Measurements from ENCODE around the gene FLNA. TPM values are rescaled to one million over a fixed set of nuclear protein-coding genes. Genes with fewer than 3 reads are reported as not detected.
A peak's percentile ranks its signal among the peaks of the same experiment; 100 is the strongest.
"Not testable (repeated sequence)": the region's sequence is repeated elsewhere in the genome, so short reads cannot be mapped to it uniquely, and the experiment has no call there.

The FLNA gene
- total RNA-seq, 2 experiments from 2014 or later: 1,602 to 2,011 TPM

DNA sequence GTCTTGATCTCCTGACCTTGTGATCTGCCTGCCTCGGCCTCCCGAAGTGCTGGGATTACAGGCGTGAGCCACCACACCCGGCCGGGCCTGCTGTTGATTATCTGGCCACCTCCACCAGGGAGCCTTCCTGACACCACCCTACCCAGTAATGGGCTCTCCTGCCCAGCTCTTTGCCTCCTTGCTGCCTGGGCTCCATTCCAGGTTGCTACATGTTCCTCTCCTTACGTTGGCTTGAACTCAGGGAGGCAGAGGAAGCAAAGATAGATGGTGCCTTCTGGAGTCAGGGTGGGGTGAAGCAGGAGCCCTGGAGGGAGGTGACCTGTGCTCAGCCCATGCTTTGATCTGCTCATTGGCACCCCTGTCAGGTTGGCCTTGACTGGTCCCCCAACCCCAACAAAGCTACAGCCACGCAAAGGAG is 26.3 kb downstream of the FLNA start:
- Mint-ChIP-seq H3K27me3 (no peaks in the 10 kb centered on the region), H3K4me1 (peaks cover 51% of the 10 kb centered on the region), H3K9me3 (ENCODE audit: low read depth) (no peaks in the 10 kb centered on the region), H3K36me3 (peaks cover 7% of the 10 kb centered on the region), H3K4me3 (no peak overlapping the region), H3K27ac (peak overlapping the region; percentile 76)
- ATAC-seq (no peak), DNase-seq (no peak)
- CTCF ChIA-PET: interaction anchor here (1.3 kb wide), 1 partner anchor 25 kb away, joined by 4 read pairs; no protein-coding TSS in a partner anchor

DNA sequence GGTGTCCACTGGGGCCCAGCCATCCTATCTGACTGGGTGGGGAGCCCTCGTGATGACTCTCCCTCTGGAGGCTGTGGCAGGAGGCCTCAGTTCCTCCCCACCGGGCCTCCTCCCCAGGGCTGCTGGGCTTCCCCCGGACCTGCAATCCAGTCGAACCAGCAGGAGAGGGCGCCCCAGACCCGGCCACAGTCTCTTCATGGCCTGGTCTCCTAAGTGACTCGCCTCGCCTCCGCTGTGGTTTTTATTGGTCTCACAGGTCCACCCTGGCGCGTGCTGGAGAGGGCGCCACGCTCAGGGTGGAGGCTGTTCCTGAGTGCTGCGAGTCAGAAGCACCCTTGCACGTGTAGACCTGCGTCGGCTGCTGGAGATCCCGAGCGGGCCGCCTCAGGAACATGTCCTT is 30.8 kb downstream of the FLNA start:
- DNase-seq; H3K36me3 Mint-ChIP-seq; H3K9me3 Mint-ChIP-seq (ENCODE audit: low read depth); H3K27ac Mint-ChIP-seq; CTCF ChIA-PET; H3K4me3 Mint-ChIP-seq; H3K27me3 Mint-ChIP-seq: not testable (repeated sequence)
- ATAC-seq: peak; percentile 29
- H3K4me1 Mint-ChIP-seq: peaks cover 12% of the 10 kb centered on the region

DNA sequence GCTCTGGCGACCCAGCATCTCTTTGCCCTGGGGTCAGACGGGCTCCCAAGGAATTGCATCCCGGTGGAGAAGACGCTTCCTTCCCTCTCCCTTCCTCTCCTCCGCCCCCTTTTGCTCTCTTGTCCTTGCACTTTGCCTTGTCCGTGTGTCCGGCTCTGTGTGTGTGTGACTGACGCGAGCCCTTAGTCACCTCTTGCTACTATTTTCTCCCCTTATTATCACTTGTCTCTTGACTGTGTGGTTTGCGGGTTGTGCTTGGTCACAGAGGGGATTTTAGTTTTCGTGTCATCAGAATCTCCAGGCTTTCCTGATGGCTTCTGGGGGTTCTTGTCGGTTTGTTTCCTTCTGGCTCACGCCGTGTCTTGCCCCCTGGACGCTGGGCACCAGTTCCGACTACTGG is 31.4 kb downstream of the FLNA start:
- ATAC-seq: peak; percentile 1
- H3K4me3 Mint-ChIP-seq; H3K36me3 Mint-ChIP-seq; H3K9me3 Mint-ChIP-seq (ENCODE audit: low read depth); H3K27me3 Mint-ChIP-seq; DNase-seq; CTCF ChIA-PET; H3K4me1 Mint-ChIP-seq; H3K27ac Mint-ChIP-seq: not testable (repeated sequence)

DNA sequence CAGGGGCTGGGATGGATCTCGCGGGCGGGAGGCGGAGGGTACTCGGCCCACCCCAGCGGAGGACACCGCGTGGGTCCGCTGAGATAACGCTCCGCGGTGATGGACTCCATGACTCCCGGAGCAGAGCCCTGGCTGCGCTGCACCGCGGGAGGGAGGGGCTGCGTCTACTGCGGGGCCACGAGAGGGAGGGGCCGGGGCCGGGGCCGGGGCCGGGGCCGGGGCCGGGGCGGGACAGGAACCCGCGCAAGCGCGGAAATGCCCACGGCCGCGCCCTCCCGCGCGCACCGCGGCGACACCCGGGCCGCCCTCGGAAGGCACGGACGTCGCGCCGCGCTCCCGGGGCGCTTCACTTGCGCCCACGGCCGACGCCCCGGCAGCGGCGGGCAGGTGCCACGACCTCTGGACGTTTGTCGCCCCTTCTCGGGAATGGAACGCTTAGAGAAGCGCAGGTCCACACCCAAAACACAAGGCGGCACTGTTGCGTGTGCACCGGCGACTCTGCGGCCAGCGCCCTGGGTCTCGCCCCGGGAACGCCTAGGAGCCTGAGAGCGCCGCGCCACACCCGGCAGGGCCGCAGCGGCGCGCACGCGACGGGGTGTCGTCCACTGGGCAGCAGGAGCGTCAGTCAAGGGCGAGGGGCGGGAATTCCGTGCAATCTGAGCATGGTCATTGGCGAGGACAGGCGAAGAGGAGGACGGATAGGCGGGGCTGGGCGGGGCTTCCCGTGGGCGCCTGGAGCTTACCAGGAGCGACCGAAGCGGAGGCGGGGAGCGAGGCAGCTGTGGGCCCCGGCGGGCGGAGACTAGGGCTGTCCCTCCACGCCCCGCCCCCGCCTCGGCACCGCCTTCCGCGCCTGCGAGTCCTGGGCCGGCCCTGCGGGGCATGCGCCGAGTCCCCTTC is 32.8 kb downstream of the FLNA start:
- H3K9me3 Mint-ChIP-seq (ENCODE audit: low read depth); H3K27ac Mint-ChIP-seq; CTCF ChIA-PET; H3K4me3 Mint-ChIP-seq; H3K27me3 Mint-ChIP-seq; H3K36me3 Mint-ChIP-seq; H3K4me1 Mint-ChIP-seq; DNase-seq: not testable (repeated sequence)
- peak; percentile 78 for ATAC-seq

DNA sequence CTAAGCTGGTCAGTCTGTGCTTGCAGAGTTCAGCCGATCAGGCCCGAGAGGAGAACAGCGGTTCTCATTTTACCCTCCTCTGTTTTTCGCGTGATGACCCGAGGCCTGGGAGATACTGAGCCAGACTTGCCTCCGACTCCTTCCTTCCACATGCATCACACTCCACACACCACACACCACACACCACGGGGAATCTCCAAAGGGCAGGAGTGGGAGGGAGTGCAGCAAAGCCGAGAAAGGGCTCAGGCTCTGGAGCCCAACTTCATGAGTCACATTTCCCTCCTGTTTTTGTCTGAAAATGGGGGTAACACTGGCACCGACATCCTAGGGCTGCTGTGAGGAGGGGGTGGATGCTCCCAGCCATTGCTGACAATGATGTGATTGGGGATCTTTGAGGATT is 39.9 kb downstream of the FLNA start:
- peaks cover 18% of the 10 kb centered on the region for H3K4me1 Mint-ChIP-seq
- H3K27me3 Mint-ChIP-seq: no peaks in the 10 kb centered on the region
- CTCF ChIA-PET: no interaction called here
- H3K36me3 Mint-ChIP-seq: no peaks in the 10 kb centered on the region
- DNase-seq (no peak), ATAC-seq (no peak)
- H3K27ac Mint-ChIP-seq: peak overlapping the region; percentile 32
- H3K9me3 Mint-ChIP-seq (ENCODE audit: low read depth): no peaks in the 10 kb centered on the region
- no peak overlapping the region for H3K4me3 Mint-ChIP-seq

DNA sequence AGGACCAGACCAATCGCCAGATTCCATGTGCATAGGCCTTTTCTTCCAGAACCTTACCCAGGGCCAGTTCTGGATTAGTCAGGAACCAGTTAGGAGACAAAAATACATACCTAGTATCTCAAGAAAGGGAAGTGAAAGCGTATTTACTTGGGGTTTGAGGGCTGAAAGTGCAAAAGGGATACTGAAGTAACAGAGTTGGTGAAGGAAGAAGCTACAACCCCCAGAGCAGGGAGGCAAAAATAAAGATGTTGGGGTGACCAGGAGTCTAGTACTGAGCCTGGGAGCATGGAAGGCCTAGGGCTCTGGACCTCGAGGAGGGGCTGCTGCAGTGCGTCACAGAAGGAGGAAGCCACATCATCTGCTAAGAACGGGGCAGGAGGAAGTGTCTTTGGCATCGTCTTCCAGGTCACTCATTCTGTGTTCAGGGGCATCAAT is 40.6 kb downstream of the FLNA start:
- Mint-ChIP-seq H3K9me3 (ENCODE audit: low read depth) (no peaks in the 10 kb centered on the region), H3K36me3 (no peaks in the 10 kb centered on the region), H3K4me1 (peaks cover 18% of the 10 kb centered on the region), H3K27me3 (no peaks in the 10 kb centered on the region), H3K27ac (peak overlapping the region; percentile 76), H3K4me3 (no peak overlapping the region)
- CTCF ChIA-PET: no interaction called here
- ATAC-seq: no peak
- DNase-seq: no peak

DNA sequence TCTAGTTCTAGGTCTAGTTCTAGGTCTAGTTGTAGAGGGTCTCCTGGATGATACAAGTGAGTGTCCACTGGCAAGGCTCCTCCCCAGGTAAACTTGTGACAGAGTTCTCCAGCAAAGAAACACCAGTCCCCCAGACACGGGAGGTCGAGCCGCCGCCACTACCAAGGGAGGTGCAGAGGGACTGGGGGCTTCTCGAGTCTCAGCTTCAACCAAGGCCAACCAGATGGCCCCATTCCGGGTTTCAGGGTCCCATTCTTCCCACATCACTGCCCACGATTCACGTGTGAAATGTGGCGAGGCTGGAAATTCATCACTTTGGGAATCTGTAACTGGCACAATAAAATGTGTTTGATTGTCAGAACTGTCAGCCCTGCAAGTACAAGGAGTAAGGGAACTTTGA is 41.3 kb downstream of the FLNA start:
- ATAC-seq (no peak), DNase-seq (no peak)
- Mint-ChIP-seq H3K4me1 (peaks cover 21% of the 10 kb centered on the region), H3K9me3 (ENCODE audit: low read depth) (no peaks in the 10 kb centered on the region), H3K36me3 (no peaks in the 10 kb centered on the region), H3K27ac (peak overlapping the region; percentile 76), H3K27me3 (no peaks in the 10 kb centered on the region), H3K4me3 (no peak overlapping the region)
- CTCF ChIA-PET: no interaction called here

DNA sequence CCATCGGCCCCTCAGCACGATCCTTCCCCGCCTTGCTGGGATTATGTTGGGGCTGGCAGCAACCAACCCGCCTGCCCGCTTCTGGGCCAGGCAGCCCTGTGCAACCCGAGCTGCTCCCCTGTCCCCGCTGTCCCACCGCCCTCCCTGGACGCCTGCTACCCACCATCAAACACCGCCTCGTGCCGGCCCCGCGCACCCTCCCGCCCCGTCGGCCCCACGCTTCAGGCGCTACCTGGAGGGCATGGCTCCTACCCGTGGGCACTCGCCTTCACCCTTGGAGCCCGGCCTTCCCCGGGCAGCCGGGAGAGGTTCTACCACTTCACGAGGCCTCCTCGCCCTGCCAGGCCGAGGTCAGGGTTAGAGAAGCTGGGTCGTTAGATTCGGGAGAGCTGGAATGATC is 41.9 kb downstream of the FLNA start:
- no peak overlapping the region for H3K4me3 Mint-ChIP-seq
- DNase-seq: no peak
- H3K27me3 Mint-ChIP-seq: no peaks in the 10 kb centered on the region
- no peak overlapping the region for H3K27ac Mint-ChIP-seq
- no peaks in the 10 kb centered on the region for H3K36me3 Mint-ChIP-seq
- no peak for ATAC-seq
- CTCF ChIA-PET: no interaction called here
- no peaks in the 10 kb centered on the region for H3K9me3 Mint-ChIP-seq (ENCODE audit: low read depth)
- H3K4me1 Mint-ChIP-seq: peaks cover 25% of the 10 kb centered on the region

DNA sequence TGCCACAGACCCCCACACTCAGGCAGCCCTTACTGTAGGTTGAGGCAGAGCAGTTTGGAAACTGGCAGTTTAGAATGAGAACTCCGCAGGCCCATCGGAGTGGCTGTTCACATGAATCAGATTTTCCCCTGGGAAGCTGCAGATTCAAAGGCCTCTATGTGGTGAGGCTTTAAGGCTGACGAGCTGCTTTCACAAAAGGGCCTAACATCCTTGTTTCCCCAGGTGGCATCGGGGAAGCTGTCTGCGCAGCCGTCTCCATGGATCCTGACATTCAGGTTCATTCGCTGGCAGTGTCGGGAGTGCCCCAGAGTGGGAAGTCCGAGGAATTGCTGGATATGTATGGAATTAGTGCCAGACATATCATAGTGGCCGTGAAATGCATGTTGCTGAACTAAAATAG is 45.1 kb downstream of the FLNA start:
- H3K9me3 Mint-ChIP-seq (ENCODE audit: low read depth): no peaks in the 10 kb centered on the region
- H3K27ac Mint-ChIP-seq: no peak overlapping the region
- no peaks in the 10 kb centered on the region for H3K27me3 Mint-ChIP-seq
- H3K4me1 Mint-ChIP-seq: peaks cover 34% of the 10 kb centered on the region
- H3K36me3 Mint-ChIP-seq: no peaks in the 10 kb centered on the region
- DNase-seq (no peak), ATAC-seq (no peak)
- CTCF ChIA-PET: interaction anchor here (3.9 kb wide), 1 partner anchor 21 kb away, joined by 12 read pairs; no protein-coding TSS in a partner anchor
- no peak overlapping the region for H3K4me3 Mint-ChIP-seq

DNA sequence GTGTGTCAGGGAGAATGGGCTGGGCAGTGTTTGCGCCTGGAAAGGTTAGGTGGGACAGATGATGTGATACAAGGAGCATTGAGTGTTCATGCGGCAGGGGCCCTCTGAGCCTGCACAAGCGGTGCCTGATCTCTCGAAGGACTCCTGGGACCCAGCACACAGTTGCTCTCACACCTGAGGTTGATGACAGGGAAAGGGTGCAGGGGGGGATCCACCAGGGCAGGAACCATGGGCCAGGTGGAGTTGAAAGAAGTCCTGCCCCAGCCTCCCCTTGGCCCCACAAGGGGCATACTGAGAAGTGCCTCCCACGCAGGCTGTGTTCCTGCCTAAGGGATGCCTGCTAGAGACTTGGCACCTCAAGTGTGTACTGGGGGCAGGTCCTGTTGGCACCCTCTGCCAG is 45.8 kb downstream of the FLNA start:
- no peak overlapping the region for H3K4me3 Mint-ChIP-seq
- H3K27ac Mint-ChIP-seq: no peak overlapping the region
- no peaks in the 10 kb centered on the region for H3K36me3 Mint-ChIP-seq
- peaks cover 27% of the 10 kb centered on the region for H3K4me1 Mint-ChIP-seq
- no peaks in the 10 kb centered on the region for H3K9me3 Mint-ChIP-seq (ENCODE audit: low read depth)
- DNase-seq (no peak), ATAC-seq (no peak)
- CTCF ChIA-PET: interaction anchor here (3.9 kb wide), 1 partner anchor 21 kb away, joined by 12 read pairs; no protein-coding TSS in a partner anchor
- no peaks in the 10 kb centered on the region for H3K27me3 Mint-ChIP-seq

DNA sequence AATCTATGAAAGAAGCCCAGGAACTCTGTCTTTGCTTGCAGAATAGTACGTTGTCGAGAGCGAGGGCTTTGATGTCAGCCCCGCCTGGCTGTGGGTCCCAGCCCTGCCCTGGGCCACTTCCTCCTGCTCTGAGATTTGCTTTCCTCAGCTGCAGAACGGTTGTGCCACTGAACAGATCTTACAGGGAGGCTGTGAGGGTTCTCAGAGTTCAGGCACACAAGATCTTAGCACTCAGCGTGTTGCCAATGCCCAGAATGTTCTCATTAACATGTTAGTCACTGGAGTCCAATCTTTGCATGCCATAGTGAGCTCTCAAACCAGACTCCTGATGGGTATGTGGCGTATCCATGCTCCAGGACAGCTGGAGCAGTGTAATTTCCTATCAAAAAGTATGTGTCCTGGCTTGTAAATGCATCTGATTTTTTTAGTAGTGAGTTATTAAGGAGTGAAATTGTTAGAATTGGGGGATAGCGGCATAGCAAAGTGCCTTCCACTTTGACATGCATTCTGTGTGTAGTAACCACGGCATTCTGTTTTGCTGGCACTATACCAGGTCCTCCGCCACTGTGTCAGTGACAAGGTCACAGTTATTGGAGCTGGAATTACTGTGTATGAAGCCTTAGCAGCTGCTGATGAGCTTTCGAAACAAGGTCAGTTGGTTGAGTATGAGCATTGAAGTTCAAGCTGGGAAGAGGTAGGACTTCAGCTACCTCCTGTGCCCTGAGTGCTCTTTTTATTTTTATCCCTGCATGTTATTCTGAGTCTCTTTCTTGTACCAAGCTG is 47.2 kb downstream of the FLNA start:
- peak; percentile 65 for DNase-seq
- H3K9me3 Mint-ChIP-seq (ENCODE audit: low read depth): no peaks in the 10 kb centered on the region
- peaks cover 24% of the 10 kb centered on the region for H3K4me1 Mint-ChIP-seq
- ATAC-seq: peak; percentile 90
- no peaks in the 10 kb centered on the region for H3K36me3 Mint-ChIP-seq
- H3K27ac Mint-ChIP-seq: peak overlapping the region; percentile 77
- CTCF ChIA-PET: interaction anchor here (0.7 to 3.9 kb wide), 4 partner anchors 9 to 55 kb away, joined by 3 to 12 read pairs (median 5); no protein-coding TSS in a partner anchor
- H3K4me3 Mint-ChIP-seq: peak overlapping the region; percentile 2
- H3K27me3 Mint-ChIP-seq: no peaks in the 10 kb centered on the region

DNA sequence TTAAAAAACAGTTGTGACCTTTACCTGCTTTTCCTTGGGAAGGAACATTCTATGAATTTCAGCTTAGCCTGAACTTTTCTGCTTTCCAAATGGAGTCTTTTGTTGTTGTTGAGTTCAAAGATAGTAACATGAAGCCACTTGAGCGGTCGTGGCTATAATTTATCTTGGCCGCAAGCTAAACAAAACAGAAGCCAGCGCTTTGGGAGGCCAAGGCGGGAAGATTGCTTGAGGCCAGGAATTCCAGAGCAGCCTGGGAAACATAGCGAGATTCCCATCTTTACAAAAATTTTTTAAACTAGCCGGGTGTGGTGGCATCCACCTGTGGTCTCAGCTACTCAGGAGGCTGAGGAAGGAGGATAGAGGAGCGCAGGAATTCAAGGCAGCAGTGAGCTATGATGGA is 48.9 kb downstream of the FLNA start:
- Mint-ChIP-seq H3K4me1 (peaks cover 36% of the 10 kb centered on the region), H3K4me3 (no peak overlapping the region), H3K27me3 (no peaks in the 10 kb centered on the region), H3K9me3 (ENCODE audit: low read depth) (no peaks in the 10 kb centered on the region), H3K36me3 (no peaks in the 10 kb centered on the region), H3K27ac (no peak overlapping the region)
- DNase-seq (no peak), ATAC-seq (no peak)
- CTCF ChIA-PET: interaction anchor here (1.0 to 1.8 kb wide), 2 partner anchors 9 to 17 kb away, joined by 4 to 7 read pairs; no protein-coding TSS in a partner anchor

DNA sequence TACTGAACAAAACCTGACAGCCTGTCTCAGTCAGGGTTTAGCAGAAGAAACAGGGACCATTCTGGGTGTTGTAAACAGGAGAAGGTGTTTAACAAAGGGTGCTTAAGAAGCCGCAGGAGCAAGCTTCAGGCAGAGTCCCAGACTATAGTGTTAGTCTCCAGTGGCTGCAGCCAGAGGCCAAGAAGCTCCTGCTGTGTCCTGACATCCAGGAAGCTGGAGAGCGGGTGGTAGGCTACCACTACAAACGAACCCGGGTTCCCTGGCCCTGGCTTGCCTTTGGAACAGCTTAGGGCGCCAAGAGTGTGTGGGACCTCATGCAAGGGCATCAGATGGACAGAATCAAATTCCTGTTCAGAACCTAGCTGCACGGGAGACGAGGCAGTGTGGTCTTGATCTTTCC is 50.9 kb downstream of the FLNA start:
- no peak overlapping the region for H3K27ac Mint-ChIP-seq
- ATAC-seq (no peak), DNase-seq (no peak)
- H3K4me1 Mint-ChIP-seq: peaks cover 44% of the 10 kb centered on the region
- CTCF ChIA-PET: interaction anchor here (0.6 to 1.8 kb wide), 2 partner anchors 11 to 379 kb away, joined by 3 to 4 read pairs; no protein-coding TSS in a partner anchor
- H3K9me3 Mint-ChIP-seq (ENCODE audit: low read depth): no peaks in the 10 kb centered on the region
- no peak overlapping the region for H3K4me3 Mint-ChIP-seq
- H3K36me3 Mint-ChIP-seq: no peaks in the 10 kb centered on the region
- no peaks in the 10 kb centered on the region for H3K27me3 Mint-ChIP-seq
